Fibroblast of villous mesenchyme (primary cell): Measurements from ENCODE around the gene C12orf57. TPM values are rescaled to one million over a fixed set of nuclear protein-coding genes. Genes with fewer than 3 reads are reported as not detected.

Experiments used
- DNase-seq: peaks from one replicate; pipeline ENCODE4 v3.0.0-alpha.2; 2010; ENCODE audit warnings: low read depth
- H3K4me3 ChIP-seq: 2 replicates; pipeline ENCODE4 v1.5.1; 2011; ENCODE audit warnings: low read depth, mild to moderate bottlenecking, low read length
- total RNA-seq: library from RNA; depleted of rRNA; stranded (reverse); fragments of >200 nt; gene quantifications from 2 replicates; pipeline ENCODE4 v1.2.3, GENCODE V29; 2012
- TF ChIP-seq, protein P1 (sequence below): IDR thresholded peaks from 2 replicates; pipeline ENCODE4 v1.5.1; 2012; ENCODE audit warnings: low read depth, mild to moderate bottlenecking, low read length; ENCODE audit not compliant: insufficient read depth

C12orf57 gene
- total RNA-seq, 1 donor: 96.7 TPM

DNA sequence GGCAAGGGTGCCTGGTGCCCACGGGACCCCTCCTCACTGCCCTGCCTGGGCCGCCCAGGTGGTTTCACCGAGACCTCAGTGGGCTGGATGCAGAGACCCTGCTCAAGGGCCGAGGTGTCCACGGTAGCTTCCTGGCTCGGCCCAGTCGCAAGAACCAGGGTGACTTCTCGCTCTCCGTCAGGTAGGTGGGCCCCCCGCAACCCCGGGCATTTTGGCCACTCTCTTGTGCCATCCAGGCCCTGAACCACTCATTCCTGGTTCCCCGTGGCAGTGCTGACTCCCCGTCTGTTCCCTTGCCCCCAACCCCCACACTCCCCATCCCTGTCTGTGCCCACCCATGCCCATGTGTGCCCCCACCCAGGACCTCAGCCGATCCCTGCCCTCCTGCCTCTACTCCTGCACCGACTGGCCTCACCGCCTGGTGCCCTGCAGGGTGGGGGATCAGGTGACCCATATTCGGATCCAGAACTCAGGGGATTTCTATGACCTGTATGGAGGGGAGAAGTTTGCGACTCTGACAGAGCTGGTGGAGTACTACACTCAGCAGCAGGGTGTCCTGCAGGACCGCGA is 7.8 kb downstream of the C12orf57 start:
- DNase-seq: no peak
- TF ChIP-seq, protein P1, sequence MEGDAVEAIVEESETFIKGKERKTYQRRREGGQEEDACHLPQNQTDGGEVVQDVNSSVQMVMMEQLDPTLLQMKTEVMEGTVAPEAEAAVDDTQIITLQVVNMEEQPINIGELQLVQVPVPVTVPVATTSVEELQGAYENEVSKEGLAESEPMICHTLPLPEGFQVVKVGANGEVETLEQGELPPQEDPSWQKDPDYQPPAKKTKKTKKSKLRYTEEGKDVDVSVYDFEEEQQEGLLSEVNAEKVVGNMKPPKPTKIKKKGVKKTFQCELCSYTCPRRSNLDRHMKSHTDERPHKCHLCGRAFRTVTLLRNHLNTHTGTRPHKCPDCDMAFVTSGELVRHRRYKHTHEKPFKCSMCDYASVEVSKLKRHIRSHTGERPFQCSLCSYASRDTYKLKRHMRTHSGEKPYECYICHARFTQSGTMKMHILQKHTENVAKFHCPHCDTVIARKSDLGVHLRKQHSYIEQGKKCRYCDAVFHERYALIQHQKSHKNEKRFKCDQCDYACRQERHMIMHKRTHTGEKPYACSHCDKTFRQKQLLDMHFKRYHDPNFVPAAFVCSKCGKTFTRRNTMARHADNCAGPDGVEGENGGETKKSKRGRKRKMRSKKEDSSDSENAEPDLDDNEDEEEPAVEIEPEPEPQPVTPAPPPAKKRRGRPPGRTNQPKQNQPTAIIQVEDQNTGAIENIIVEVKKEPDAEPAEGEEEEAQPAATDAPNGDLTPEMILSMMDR: no peak
- no peak overlapping the region for H3K4me3 ChIP-seq

DNA sequence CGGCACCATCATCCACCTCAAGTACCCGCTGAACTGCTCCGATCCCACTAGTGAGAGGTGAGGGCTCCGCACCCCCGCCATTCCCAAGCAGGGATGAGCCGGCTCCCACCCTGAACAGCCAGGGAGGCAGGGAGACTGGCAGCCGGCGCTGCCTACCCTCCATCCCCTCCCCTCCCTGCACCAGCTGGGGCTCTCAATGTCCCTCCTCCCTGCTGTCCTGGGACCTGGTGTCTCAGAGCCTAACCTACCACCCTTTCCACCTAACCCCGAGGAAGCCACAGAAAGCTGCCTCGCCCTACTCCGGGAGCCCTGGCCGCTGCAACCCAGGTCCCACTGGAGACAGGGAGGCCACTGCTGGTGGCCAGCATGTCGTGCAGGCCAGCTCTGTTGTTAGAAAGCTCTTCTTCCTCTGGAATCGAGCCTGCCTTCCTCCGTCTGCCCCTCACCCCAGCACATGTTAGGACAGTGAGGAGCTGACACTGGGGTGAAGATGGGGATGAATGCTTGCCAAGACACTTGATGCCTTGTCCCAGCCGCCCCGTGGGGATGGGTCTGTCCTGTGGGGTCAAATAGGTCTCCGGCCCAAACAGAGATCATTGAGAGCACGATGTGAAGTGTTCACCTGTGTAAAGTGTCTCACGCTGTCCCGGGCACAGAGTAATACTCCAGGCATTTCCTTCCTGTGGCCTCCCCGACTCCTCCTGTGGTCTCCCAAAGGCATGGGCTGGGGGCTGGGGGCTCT is 8.5 kb downstream of the C12orf57 start:
- DNase-seq: no peak
- TF ChIP-seq, protein P1: no peak
- no peak overlapping the region for H3K4me3 ChIP-seq

DNA sequence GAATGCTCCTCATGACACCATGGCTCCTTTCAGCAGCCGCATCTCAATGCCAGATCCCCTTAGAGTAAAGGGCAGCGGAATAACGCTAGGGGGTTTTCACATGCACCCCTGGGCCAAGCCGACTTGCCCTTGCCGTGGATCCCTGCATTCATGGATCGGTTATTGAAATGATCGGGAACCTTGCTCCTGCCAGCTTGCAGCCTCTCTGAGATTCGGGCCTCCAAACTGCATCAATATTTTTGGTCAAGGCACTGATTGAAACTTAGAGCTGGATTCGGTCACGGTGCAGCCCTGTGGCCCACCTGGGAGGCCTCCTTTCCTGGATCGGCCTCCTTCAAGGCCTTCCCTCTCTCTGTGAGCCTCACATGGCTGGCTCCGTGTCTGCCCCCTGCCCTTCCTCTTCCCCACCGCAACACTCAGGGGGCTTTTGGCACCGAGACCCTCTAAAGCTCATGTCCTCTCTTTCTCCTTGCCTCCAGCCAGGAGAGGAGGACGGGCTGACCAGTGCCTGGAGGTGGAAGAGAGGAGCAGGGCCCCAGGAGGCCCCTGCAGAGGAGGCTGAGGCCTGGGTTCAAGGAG is 9.1 kb downstream of the C12orf57 start:
- TF ChIP-seq, protein P1: no peak
- no peak for DNase-seq
- H3K4me3 ChIP-seq: no peak overlapping the region

DNA sequence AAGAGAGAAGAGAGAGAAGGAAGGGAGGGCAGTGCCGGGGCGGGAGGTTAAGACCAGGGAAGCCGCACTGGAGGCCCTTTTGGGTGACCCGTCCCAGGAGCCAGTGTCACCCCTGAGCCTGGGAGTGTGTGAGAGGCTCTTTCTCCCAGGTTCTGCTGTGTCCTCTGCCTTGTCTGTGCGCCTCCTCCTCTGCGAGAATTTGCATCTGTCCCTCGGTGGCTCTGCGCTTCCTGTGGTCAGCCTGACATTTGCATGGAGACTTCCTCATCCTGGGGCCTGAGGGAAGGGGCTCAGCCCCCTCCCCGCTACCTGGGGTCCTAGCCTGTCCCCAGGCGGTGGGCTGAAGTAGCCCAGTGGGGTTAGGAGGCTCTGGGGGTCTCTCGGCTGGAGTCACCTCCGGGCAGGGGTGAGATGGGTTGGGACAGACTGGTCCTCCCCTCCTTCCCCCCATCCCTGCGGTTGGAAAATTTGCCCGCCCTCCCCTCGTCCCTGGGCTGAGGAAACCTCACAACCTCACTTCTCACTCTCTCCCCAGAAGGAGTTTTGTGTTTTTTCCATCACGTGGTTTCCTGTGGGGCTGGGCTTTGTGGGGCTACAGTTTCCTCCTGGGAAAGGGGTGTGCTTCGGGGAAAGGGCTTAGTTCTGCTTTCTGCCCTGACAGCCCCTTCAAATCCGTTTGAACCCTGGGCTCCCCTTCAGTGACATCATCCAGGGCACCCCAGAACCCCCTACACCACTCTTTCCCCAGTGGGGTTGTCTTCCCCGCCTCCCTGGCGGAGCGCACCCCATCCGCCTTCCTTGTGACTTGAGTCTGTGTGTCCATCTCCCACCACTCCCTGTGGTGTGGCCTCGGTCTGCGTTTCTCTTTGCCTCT is 9.9 kb downstream of the C12orf57 start:
- TF ChIP-seq, protein P1: no peak
- DNase-seq: peak; percentile 22
- no peak overlapping the region for H3K4me3 ChIP-seq

DNA sequence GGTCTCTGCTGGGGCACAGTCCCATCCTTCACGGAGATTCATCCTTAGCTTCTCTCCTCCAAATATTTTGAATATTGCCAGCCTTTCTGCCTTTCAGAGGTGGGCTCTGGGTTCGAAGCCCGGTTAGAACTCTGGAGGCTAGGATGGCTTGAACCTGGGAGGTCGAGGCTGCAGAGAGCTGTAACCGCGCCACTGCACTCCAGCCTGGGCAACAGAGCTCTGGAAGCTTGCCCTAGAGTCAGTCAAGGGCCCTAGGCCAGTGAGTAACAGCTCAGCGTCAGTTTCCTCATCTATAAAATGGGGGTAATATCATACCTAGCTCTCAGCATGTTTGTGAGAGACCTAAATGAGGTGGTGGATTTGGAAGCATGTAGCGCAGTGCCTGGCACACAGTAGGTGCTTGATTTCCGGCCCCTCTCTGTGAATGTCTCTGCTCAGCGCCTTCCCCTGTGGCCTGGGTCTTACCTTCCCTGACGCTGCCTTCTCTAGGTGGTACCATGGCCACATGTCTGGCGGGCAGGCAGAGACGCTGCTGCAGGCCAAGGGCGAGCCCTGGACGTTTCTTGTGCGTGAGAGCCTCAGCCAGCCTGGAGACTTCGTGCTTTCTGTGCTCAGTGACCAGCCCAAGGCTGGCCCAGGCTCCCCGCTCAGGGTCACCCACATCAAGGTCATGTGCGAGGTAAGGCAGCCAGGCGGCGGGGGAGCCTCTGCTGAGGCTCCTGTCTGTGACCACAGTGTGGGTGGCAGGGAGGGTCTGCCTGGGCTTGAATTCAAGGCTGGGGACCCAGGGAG is 10.7 kb downstream of the C12orf57 start:
- no peak for DNase-seq
- H3K4me3 ChIP-seq: no peak overlapping the region
- TF ChIP-seq, protein P1: no peak
